Keratinocyte (primary cell): ENCODE data around the gene ABHD2.

Experiments used
- CTCF ChIP-seq, 3 experiments: IDR thresholded peaks in 1 of 3; conservative IDR thresholded peaks in 1 of 3; optimal IDR thresholded peaks in 1 of 3; 2 replicates in 2 of 3; 3 replicates in 1 of 3; pipeline versions ENCODE3 to v1.5.1; 2011; ENCODE audit warnings: low read length in 3 of 3, mild to moderate bottlenecking in 3 of 3, moderate library complexity in 2 of 3, control low read depth in 1 of 3, inconsistent platforms in 1 of 3; ENCODE audit not compliant: insufficient read depth in 2 of 3; ENCODE audit errors: extremely low read depth in 1 of 3
- EZH2 ChIP-seq: IDR thresholded peaks from one replicate; pipeline ENCODE4 v1.6.1; 2012; ENCODE audit warnings: inconsistent platforms, mild to moderate bottlenecking, low read length, moderate library complexity

DNA sequence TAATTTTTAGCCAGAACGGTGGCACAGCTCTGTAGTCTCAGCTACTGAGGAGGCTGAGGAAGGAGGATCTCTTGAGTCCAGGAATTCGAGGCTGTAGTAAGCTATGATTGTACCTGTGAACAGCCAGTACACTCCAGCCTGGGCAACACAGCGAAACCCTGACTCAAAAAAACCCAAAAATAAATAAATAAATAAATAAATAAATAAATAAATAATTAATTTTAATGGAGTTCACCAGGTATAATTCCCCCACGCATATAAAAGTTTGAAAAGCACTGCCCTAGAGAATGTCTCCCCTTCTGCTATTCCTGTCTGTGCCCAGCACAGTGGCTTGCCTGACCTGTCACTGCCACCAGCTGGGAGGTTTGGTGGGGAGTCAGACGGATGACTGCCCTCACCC, 137.3 kb downstream of the ABHD2 start:
- TF ChIP-seq CTCF (optimal IDR thresholded peaks at IDR 0.05 in 1 of 3, IDR thresholded peaks at IDR 0.05 in 1 of 3, conservative IDR thresholded peaks at IDR 0.05 in 1 of 3; ENCODE audit: extremely low read depth in 1 of 3, insufficient read depth in 2 of 3, low read length in 3 of 3) (no peak), EZH2 (no peak)
